GM18951 (cell line): Measurements from ENCODE around the gene SEMA3D.

Source experiments
- POLR2A ChIP-seq: IDR thresholded peaks from 4 replicates; pipeline ENCODE4 v1.6.1; 2011; ENCODE audit warnings: mild to moderate bottlenecking; ENCODE audit not compliant: insufficient read length, insufficient read depth; ENCODE audit errors: extremely low read depth
- in situ Hi-C: fragments of 300-500 bp; cut with MboI; formaldehyde crosslinking; loops from one replicate; pipeline ENCODE4 v1.12.0; 2022; ENCODE audit warnings: low sequenced_read_pairs, mixed read lengths, inconsistent platforms; ENCODE audit not compliant: unreplicated experiment

SEMA3D gene

DNA sequence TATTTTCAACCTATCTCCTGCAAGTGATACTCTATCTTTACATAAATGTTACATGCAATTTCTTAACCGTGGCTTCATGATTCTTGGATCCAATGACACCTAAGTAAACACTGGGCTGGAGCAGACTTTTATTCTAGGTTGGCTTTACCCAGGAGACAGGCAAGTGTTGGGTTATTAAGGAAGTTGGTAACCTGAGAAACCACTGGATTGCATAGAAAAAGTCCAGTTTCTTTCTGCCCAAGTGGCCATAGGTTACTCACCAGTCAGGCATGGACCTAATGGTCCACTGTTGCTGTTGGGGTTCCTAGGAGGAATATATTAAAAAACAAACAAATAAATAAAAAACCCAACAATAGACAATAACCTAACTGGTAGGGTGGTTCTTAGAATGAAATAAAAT, 112.8 kb downstream of the SEMA3D start:
- in situ Hi-C loops, result loop anchor here (25.0 kb wide), 1 partner anchor 488 kb away; no protein-coding TSS in a partner anchor
- TF ChIP-seq POLR2A, result no peak

DNA sequence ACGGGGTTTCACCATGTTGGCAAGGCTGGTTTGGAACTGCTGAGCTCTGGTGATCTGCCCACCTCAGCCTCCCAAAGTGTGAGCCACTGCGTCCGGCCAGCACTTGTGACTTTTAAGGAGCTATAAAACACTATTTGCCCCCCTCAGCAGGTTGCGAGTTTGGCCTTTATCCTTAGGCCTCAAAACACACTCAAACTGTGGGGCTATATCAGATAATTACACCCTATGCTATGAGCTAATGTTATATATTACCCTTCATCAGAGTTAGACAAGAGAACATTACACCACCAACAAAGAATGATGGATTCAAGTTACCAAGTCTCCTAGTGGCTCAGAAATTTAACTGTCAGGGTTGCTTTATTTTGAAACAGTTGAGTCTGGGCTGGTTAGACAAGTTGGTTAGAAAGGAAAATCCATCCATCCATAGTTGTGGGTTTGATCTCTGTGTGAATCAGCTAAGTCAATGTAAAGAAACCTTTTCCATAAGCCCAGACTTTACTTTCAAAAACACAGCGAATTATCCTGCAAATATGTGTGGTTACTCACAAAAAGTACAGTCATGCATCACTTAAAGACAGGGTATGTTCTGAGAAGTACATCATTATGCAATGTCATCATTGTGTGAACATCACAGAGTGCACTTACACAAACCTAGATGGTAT, 115.8 kb downstream of the SEMA3D start:
- in situ Hi-C loops, result loop anchor here (25.0 kb wide), 1 partner anchor 491 kb away; no protein-coding TSS in a partner anchor
- no peak for TF ChIP-seq POLR2A

GRCh38 chr7:85068799-85069198, 118.1 kb downstream of the SEMA3D start:
- TF ChIP-seq POLR2A, result no peak
- in situ Hi-C loops, result loop anchor here (25.0 kb wide), 1 partner anchor 494 kb away; no protein-coding TSS in a partner anchor

DNA sequence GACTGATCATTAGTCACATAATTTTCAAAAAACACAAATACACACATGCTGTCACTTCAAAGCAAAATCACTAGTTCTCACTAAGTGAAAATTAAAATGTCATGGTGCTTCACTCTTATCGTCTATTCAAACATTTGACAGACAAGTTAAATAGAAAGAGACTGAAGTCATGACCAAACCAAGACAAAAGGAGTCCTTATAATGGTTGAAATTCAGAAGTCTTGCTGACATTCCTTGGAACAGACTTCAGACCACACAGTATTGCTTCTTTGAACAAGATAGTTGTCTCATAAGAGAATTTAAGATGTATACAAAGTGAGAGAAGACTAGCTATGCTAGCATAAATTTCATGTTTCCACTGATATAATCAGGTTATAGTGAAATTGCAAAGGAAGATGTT, 119.5 kb downstream of the SEMA3D start:
- TF ChIP-seq POLR2A, result no peak
- in situ Hi-C loops, result loop anchor here (25.0 kb wide), 1 partner anchor 495 kb away; no protein-coding TSS in a partner anchor

GRCh38 chr7:85065888-85066485, 120.9 kb downstream of the SEMA3D start:
- in situ Hi-C loops, result loop anchor here (25.0 kb wide), 1 partner anchor 496 kb away; no protein-coding TSS in a partner anchor
- no peak for TF ChIP-seq POLR2A

DNA sequence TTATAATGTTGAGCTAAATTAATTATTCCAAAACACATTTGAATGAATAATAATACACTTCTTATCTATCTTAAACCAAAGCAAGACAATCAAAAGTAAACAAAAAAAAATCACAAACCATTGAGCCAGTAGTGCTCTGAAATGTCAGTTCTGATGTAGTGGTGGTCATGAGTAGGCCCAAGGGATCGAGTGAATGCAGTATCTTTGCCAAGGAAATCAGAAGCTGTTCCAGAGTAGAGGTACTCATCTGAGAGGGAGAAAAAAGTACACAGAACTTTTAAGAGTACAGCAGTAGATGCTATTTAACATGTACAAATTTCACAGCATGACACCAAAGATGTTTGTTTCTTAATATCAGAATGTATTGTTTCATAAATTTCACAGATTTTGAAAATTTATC, 121.5 kb downstream of the SEMA3D start:
- no peak for TF ChIP-seq POLR2A
- in situ Hi-C loops, result loop anchor here (25.0 kb wide), 1 partner anchor 497 kb away; no protein-coding TSS in a partner anchor

DNA sequence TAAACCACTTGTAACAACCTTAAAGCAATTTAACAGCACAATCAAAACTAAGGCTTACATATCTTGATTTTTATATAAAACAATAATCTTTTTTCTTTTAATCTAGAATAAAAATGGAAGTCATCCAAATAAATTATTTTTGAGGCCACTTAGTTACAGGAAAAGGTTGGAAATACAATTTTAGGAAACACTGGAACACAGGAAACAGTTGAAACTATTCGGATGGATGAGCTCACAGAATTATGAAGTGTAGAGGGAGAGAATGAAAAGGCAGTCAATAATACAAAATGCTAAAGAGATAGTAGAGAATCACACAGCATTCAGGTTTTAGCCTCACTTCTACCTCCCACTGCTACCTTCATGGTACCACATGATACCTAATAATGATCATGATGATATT, 124.2 kb downstream of the SEMA3D start:
- in situ Hi-C loops, result loop anchor here (25.0 kb wide), 1 partner anchor 500 kb away; no protein-coding TSS in a partner anchor
- no peak for TF ChIP-seq POLR2A

DNA sequence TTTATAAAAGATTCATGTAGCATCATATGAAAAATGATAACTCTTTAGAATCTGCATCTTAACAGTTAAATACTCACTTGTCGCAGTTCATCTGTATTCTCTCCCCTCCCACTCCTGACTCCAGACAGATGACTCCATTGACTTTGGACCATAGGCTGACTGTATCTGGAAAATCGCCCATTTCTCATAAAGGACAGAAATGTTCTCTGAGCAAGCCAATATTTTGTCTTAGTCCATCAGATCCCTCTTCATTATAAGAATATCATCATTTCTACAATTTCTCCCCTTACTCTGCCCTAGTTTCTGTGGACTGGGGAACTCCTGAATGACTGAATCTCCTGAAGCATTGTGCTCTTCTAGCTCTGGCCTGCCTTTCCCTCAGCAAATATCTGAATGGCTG, 125.4 kb downstream of the SEMA3D start:
- in situ Hi-C loops, result loop anchor here (25.0 kb wide), 1 partner anchor 501 kb away; no protein-coding TSS in a partner anchor
- TF ChIP-seq POLR2A, result no peak

GRCh38 chr7:85060696-85061095, 126.2 kb downstream of the SEMA3D start:
- no peak for TF ChIP-seq POLR2A
- in situ Hi-C loops, result loop anchor here (25.0 kb wide), 1 partner anchor 502 kb away; no protein-coding TSS in a partner anchor

GRCh38 chr7:85055906-85056305, 130.9 kb downstream of the SEMA3D start:
- in situ Hi-C loops, result loop anchor here (25.0 kb wide), 1 partner anchor 506 kb away; no protein-coding TSS in a partner anchor
- no peak for TF ChIP-seq POLR2A

DNA sequence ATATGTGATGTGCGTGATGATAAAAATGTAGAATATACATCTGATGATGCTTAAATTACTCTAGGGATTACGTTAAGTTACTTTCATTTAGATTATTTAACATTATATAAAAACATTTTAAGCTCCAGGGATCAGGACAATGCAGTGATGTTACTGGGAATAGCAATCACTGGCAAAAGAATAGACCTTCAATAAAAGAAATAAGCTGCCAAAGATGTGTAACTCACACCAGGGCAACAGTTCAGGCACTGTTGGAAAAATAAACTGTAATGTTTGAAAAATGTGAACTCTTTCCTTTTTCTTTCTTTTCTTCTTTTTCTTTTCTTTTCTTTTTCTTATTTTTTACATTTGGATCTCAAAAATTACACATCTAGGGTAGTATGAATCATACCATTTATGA, 131.7 kb downstream of the SEMA3D start:
- no peak for TF ChIP-seq POLR2A
- in situ Hi-C loops, result loop anchor here (25.0 kb wide), 1 partner anchor 507 kb away; no protein-coding TSS in a partner anchor

DNA sequence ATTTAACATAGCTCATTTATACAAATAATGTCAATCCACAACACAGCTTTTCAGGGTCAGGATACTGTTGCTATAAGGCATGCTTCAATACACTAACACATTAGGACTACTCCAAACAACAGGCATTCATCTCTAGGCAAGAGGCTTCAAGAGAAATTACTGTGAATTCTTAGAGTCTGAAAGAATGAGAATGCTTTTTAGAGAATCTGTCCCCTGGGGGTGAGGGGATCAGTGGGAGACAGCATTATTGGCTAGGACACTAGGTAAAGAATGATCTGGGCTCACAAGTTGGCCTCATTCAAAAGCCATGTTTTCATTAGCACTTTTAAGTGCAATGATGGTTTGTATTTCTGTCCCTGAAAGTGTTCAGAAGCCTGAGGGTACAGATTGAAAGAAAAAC, 132.6 kb downstream of the SEMA3D start:
- in situ Hi-C loops, result loop anchor here (25.0 kb wide), 1 partner anchor 508 kb away; no protein-coding TSS in a partner anchor
- no peak for TF ChIP-seq POLR2A

GRCh38 chr7:85052894-85053293, 134.0 kb downstream of the SEMA3D start:
- in situ Hi-C loops, result loop anchor here (25.0 kb wide), 1 partner anchor 509 kb away; no protein-coding TSS in a partner anchor
- TF ChIP-seq POLR2A, result no peak

DNA sequence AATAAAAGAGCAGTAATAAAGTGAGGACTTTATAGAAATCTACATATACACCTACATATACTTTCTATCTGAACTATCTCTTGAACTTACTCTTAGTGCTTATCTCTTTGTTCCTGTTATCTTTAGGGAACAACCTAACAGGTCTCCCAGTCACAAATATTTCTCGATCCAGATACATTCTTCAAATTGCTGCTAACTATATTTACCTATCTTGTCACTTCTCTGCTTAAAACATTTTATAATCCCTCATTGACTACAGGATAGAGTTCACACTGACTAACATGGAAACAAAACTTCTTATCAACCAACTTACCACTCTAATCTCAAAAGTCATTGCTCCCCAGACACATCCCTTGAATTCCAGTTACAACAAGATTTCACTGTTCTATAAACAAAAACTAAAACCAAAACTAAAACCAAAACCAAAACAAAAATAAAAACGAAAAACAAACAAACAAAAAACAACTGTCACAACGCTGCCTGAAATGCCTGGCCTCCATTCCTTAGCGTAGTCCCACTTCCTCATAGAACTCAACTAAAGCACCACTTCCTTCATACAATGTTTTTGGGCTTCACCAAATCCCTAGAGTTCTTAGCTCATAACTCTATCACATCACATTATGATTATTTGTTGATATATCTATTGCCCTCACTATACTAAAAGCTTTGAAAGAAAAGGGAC, 134.7 kb downstream of the SEMA3D start:
- no peak for TF ChIP-seq POLR2A
- in situ Hi-C loops, result loop anchor here (25.0 kb wide), 1 partner anchor 510 kb away; no protein-coding TSS in a partner anchor
